ENCODE results near the gene VTN. TPM values are rescaled to one million over a fixed set of nuclear protein-coding genes. Genes with fewer than 3 reads are reported as not detected.

The VTN gene
- total and polyA plus RNA-seq, 3 donors from 2014 or later = 6.5 to 57.9 (median 9.7) TPM

DNA sequence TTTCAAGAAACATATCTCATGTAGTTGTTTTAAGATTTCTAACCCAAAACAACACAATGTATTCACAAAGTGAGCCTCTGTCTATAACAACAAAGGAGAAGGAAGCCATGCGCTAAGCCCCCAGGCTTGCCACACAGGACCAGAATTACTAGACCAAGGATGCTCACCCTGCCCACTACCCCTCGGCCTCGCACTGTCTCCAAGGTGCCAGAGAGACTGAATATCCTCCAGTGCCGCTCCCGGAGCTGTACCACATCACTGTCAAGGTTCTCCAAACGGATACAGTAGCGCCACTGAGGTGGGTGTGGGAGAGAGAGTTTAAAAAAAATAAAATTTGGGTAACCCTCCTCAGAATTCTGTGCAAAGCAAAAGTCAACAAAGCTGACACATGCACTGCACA lies 19.8 kb downstream of the VTN start:
- H3K4me1 ChIP-seq = peaks cover 25% of the 10 kb centered on the region
- H3K9me3 ChIP-seq = no peaks in the 10 kb centered on the region
- intact Hi-C loops (cut with DNase I; ENCODE audit: low total_unique reads) = no loop called here
- 90 to 91% methylated on average over 7 of the region's 7 CpGs for WGBS, 2 donors
- H3K27ac ChIP-seq = no peak overlapping the region
- no peaks in the 10 kb centered on the region for H3K27me3 ChIP-seq
- no peak overlapping the region for H3K4me3 ChIP-seq
- H3K36me3 ChIP-seq (ENCODE audit: low read depth, missing control alignments) = no peaks in the 10 kb centered on the region
- no peak for DNase-seq
- TF ChIP-seq, protein P1, sequence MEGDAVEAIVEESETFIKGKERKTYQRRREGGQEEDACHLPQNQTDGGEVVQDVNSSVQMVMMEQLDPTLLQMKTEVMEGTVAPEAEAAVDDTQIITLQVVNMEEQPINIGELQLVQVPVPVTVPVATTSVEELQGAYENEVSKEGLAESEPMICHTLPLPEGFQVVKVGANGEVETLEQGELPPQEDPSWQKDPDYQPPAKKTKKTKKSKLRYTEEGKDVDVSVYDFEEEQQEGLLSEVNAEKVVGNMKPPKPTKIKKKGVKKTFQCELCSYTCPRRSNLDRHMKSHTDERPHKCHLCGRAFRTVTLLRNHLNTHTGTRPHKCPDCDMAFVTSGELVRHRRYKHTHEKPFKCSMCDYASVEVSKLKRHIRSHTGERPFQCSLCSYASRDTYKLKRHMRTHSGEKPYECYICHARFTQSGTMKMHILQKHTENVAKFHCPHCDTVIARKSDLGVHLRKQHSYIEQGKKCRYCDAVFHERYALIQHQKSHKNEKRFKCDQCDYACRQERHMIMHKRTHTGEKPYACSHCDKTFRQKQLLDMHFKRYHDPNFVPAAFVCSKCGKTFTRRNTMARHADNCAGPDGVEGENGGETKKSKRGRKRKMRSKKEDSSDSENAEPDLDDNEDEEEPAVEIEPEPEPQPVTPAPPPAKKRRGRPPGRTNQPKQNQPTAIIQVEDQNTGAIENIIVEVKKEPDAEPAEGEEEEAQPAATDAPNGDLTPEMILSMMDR (IDR thresholded peaks at IDR 0.05) = no peak
- no peak for TF ChIP-seq POLR2A (IDR thresholded peaks at IDR 0.05)

DNA sequence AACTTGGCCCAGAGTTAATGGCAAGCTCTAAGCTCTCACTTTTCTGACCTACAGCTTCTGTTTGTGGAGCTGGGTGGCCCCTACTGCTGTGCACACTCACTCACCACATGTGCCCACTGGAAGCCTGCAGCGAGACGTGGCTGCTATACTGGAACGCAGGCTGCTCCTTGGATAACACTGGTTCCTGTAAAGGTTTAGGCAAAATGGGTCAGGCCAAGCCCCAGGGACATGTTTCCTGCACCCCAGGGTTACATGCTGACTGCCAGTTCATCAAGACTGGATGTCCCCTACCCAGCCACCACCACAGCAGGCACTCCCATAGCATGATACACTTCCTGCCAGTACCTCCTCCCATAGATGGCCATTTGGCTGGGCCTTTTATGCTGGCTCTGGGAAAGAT lies 21.1 kb downstream of the VTN start:
- DNase-seq = no peak
- no peak for TF ChIP-seq POLR2A (IDR thresholded peaks at IDR 0.05)
- TF ChIP-seq, protein P1 (IDR thresholded peaks at IDR 0.05) = no peak
- peaks cover 25% of the 10 kb centered on the region for H3K4me1 ChIP-seq
- no peaks in the 10 kb centered on the region for H3K27me3 ChIP-seq
- 60 to 83% methylated on average over 3 of the region's 3 CpGs for WGBS, 2 donors
- H3K4me3 ChIP-seq = no peak overlapping the region
- no peaks in the 10 kb centered on the region for H3K9me3 ChIP-seq
- intact Hi-C loops (cut with DNase I; ENCODE audit: low total_unique reads) = no loop called here
- no peak overlapping the region for H3K27ac ChIP-seq
- no peaks in the 10 kb centered on the region for H3K36me3 ChIP-seq (ENCODE audit: low read depth, missing control alignments)

DNA sequence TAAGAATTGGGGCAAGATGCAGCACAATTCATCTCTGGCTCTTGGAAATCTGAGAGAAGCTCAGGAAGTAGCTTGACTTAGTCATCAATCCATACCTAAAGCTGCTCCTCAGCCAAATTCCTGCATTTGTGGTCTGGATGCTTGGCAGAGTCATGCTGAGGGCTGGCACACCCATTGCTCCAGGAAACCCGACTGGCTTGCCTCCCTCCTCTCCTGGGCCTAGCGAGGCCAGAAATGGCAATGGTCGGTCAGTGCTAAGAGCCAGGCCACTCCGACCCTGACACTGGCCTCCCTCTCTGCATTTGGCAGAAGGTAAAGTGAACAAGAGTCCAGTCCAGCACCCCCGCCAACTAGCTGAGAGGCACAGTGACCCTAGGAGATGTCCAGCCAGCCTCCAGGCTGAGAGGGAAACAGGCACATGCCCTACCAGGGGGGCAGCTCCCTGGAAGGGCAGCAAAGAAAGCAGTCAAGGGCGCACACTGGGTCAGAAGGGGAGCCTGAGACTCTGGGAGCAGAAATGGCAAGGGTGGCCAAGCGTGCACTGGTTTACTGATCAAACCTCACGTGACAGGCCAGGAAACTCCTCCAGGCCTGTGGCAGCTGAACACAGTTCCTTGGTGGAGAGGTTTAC lies 22.7 kb downstream of the VTN start:
- WGBS, 2 donors = 59 to 70% methylated on average over 6 to 8 of the region's 8 CpGs
- Histone ChIP-seq H3K27ac (peak overlapping the region; percentile 15 to 47), H3K4me1 (peaks cover 25% of the 10 kb centered on the region), H3K9me3 (no peaks in the 10 kb centered on the region), H3K4me3 (no peak overlapping the region), H3K36me3 (ENCODE audit: low read depth, missing control alignments) (no peaks in the 10 kb centered on the region), H3K27me3 (no peaks in the 10 kb centered on the region)
- TF ChIP-seq POLR2A (IDR thresholded peaks at IDR 0.05) = no peak
- TF ChIP-seq, protein P1 (IDR thresholded peaks at IDR 0.05) = no peak
- DNase-seq = peak; percentile 44
- intact Hi-C loops (cut with DNase I; ENCODE audit: low total_unique reads) = no loop called here

DNA sequence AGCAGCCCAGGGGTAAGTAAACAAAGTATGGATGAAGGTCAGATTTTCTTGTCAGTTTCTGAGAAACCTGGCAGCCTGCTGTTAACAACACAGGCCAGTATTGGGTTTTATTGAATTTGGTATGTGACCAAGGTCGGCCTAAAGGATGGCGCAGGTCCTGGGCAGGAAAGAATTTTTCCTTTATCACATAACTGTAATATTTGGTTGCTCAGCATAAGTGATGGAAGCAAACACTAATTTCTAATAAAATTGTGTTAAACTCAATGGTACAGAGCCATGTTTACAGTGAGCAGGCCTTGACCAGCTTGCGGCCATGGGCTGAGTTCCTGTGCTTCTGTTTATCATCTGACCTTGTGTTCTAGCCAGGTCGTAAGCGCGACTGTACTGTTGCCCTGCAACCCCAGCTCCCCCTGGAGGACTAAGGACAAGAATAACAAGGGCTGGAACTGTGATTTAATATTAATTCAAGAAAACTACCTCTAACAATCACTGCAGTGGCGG lies 23.3 kb downstream of the VTN start:
- H3K27me3 ChIP-seq = no peaks in the 10 kb centered on the region
- intact Hi-C loops (cut with DNase I; ENCODE audit: low total_unique reads) = no loop called here
- H3K36me3 ChIP-seq (ENCODE audit: low read depth, missing control alignments) = no peaks in the 10 kb centered on the region
- TF ChIP-seq, protein P1 (IDR thresholded peaks at IDR 0.05) = peak; percentile 27 to 54 (median 32)
- no peak for TF ChIP-seq POLR2A (IDR thresholded peaks at IDR 0.05)
- peak; percentile 81 for DNase-seq
- no peak overlapping the region for H3K4me3 ChIP-seq
- peaks cover 25% of the 10 kb centered on the region for H3K4me1 ChIP-seq
- WGBS, 2 donors = 38 to 58% methylated on average over 7 of the region's 7 CpGs
- peak overlapping the region; percentile 39 to 47 for H3K27ac ChIP-seq
- H3K9me3 ChIP-seq = no peaks in the 10 kb centered on the region

DNA sequence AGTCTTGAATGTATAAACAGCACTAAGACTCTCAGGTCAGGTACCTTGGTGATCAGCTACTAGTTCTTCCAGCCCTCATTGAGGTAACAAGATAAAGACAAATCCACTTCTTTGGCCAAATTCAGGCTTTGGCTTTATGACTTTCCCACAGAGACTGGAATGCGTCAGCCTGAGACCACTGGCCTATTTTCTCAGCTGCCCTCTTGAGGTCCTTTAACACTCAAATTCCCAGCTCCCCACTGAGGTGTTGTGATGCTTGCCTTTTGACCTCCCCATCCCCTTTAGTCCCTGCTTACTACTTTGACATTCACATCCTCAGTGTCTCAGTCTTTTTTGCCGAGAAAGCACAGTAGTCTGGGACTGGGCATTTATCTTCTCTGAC lies 23.9 kb downstream of the VTN start:
- 66 to 84% methylated on average over 2 of the region's 2 CpGs for WGBS, 2 donors
- no peaks in the 10 kb centered on the region for H3K27me3 ChIP-seq
- no peak overlapping the region for H3K4me3 ChIP-seq
- no peaks in the 10 kb centered on the region for H3K36me3 ChIP-seq (ENCODE audit: low read depth, missing control alignments)
- H3K9me3 ChIP-seq = no peaks in the 10 kb centered on the region
- TF ChIP-seq POLR2A (IDR thresholded peaks at IDR 0.05) = no peak
- TF ChIP-seq, protein P1 (IDR thresholded peaks at IDR 0.05) = no peak
- DNase-seq = no peak
- H3K4me1 ChIP-seq = peaks cover 25% of the 10 kb centered on the region
- peak overlapping the region; percentile 39 to 47 for H3K27ac ChIP-seq
- intact Hi-C loops (cut with DNase I; ENCODE audit: low total_unique reads) = no loop called here
